Activated CD4-positive, CD25-positive, alpha-beta regulatory T cell treated with anti-CD3 and anti-CD28 coated beads, Interleukin-2, amount 50 U/mL, for 16 hours (primary cell): Measurements from ENCODE around the gene INPPL1.

ENCODE experiments used
- DNase-seq: peaks from one replicate; pipeline ENCODE4 v3.0.0-alpha.2; 2020; ENCODE audit warnings: low read depth, low spot score

The INPPL1 gene

DNA sequence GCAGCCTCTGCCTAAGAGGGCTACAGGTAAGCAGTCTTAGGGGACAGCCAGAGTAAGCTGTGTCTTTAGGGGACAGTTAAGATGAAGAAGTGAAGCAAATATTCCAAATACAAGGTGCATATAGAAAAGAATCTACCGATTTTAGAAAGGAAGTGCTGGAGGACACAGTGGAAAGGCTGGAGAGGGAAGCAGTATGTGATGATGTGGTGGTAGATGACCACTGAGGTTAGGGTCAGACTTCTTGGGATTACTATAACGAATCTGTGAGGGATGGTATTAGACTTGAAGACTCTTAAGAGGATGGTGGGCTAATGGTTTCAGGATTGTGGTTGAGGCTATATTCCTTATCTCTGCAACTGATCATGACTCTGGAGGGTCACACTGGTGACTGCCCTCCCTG is 59.4 kb downstream of the INPPL1 start:
- no peak for DNase-seq

- DNase-seq = no peak
These were observed 62.7 kb downstream of the INPPL1 start for GRCh38 chr11:72287293-72287692.
